Stimulated activated CD4-positive, alpha-beta T cell treated with anti-CD3 and anti-CD28 coated beads, Interleukin-4, amount 100 ng/mL, for 1 hour (primary cell): Measurements from ENCODE around the gene CEP97.
"Not testable (repeated sequence)": the region's sequence is repeated elsewhere in the genome, so short reads cannot be mapped to it uniquely, and the experiment has no call there.

Source experiments
- DNase-seq: peaks from one replicate; pipeline ENCODE4 v3.0.0-alpha.2; 2020

Gene CEP97, protein sequence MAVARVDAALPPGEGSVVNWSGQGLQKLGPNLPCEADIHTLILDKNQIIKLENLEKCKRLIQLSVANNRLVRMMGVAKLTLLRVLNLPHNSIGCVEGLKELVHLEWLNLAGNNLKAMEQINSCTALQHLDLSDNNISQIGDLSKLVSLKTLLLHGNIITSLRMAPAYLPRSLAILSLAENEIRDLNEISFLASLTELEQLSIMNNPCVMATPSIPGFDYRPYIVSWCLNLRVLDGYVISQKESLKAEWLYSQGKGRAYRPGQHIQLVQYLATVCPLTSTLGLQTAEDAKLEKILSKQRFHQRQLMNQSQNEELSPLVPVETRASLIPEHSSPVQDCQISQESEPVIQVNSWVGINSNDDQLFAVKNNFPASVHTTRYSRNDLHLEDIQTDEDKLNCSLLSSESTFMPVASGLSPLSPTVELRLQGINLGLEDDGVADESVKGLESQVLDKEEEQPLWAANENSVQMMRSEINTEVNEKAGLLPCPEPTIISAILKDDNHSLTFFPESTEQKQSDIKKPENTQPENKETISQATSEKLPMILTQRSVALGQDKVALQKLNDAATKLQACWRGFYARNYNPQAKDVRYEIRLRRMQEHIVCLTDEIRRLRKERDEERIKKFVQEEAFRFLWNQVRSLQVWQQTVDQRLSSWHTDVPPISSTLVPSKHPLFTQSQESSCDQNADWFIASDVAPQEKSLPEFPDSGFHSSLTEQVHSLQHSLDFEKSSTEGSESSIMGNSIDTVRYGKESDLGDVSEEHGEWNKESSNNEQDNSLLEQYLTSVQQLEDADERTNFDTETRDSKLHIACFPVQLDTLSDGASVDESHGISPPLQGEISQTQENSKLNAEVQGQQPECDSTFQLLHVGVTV

GRCh38 chr3:101724329-101725193, at the start of gene CEP97:
TSS of gene CEP97 (plus strand) at chr3:101724614. CDS start at chr3:101724677, 63 bp downstream.
- peak; percentile 87 for DNase-seq

DNA sequence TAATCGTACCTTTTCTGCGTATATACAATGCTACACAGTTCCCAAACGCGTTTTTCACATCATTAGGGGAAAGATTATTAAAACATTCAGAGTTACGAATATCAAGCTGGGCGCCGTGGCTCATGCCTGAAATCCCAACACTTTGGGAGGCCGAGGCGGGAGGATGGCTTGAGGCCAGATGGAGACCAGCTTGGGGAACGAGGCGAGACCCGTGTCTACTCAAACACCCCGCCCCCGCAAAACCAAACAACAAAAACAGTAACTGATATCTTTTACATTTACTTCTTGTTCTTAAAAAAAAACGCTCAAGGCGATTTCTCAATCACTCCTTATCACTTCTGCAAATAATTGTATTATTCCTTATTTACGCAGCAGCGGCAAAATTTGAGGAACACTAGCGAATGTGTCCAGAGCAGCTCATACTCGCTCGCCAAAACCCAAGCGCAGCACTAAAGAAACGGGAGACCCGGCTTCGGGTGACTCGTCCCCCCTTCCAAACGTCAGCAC, 48.7 kb upstream of the CEP97 start:
- peak; percentile 27 for DNase-seq

DNA sequence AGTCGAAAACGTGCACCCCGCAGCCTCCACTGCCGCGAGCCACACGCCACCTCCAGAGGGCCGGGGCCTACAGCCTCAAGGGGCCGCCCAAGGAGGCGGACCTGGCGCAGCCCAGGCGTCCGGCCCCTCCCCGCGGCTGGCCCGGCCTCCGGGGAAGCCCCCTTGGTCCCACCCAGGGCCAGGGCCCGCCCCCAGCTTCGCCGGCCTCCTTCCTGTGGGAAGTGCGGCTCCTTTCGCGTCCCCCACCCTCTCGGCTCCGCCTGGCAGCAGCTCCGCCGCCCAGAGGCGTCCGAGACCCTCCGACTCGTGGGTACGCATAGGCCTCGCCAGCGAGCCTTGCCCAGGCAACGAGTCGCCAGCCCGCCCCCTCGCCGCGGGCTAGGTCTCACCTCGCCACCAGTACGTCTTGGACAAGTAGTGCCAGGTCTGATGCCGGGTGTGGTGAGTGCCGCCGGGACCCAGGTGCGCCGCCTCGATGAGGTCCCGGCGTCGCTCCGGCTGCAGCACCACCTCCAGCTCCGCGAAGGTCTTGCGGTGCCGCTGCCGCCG, 48.1 kb upstream of the CEP97 start:
- peak; percentile 96 for DNase-seq

DNA sequence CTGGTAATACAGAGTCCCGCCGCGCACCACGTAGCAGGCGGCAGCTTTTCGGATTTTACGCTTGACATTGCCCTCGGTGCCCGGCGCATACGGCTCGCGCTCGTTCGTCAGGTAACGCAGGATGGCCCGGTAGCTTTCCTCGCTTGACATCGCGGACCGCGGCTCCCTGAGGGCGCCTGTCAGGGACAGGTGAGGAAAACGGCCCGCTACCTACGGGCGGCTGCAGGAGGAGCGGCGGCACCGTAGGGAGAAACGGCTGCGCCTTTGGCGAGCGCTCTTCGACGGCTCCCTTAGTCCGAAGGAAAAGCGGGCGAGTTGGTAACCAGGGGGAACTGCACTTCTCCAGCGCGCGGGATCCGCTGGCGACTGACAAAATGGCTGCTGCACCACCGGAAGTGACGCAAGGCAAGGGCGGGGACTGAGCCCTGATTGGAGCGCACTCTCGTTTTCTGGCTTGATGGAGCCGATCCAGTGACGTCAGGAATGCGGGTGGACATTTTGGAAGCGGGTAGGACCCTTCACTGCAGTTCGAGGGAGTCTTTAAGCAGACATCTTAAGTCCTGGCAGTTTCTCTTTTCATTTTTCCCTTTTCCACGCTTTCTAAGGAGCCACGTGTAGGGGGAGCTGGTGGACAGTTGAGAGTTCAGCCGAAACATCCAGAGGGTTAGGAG, 47.5 kb upstream of the CEP97 start, which contains the start of gene ZBTB11:
TSS of gene ZBTB11 (minus strand) at position 368 of the 671 bp plus-strand sequence. CDS start at position 150, 218 bp downstream.
- peak; percentile 100 for DNase-seq

- no peak for DNase-seq
Observed at GRCh38 chr3:101677436-101678286, 46.8 kb upstream of the CEP97 start.

DNA sequence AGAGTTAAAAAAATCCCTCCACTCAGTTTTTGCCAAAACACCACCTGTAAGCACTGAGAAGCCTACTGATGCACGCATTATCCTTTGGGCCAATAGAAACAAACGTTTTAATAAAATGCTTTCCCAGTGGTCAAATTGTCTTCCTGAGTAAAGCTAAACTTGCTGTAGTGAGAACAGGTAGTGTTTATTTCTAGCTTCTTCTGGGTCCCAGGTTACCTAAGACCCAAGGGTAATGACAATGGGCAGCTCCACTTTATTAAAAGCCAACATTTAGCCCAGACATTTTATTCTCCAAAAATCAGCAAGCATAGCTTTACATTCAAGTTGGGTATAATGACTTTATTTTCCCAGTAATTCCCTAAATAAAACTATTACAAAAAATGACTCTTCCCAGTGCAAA, 45.6 kb upstream of the CEP97 start:
- DNase-seq: not testable (repeated sequence)

DNA sequence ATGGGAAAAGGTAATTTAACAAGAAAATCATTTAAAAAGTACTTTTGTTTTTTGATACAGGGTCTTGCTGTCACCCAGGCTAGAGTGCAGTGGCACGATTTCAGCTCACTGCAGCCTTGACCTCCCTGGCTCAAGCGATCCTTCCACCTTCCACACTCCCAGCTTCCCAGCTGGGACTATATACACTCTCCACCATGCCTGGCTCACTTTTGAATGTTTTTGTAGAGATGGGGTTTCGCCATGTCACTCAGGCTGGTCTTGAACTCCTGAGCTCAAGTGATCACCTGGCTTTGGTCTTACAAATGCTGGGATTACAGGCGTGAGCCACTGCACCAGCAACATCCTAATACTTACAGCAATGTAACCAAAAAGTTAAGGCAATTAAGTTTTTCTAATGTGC, 43.9 kb upstream of the CEP97 start:
- no peak for DNase-seq

DNA sequence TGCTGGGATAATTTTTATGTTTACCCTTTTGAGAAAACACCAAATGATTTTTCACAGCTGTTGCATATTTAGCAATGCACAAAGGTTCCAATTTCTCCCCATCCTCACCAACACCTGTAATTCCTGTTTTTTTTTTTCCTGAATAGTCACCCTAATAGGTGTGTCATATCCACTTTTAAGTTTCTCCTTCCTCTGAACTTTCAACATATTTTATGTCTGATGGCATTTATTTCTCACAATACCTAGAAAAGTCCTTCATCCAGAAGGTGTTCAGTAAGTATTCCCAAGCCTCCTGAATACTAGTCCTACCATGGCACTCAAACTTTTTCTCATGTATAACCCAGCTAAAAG, 39.4 kb upstream of the CEP97 start:
- no peak for DNase-seq

- no peak for DNase-seq
Observed at GRCh38 chr3:101685870-101686307, 38.5 kb upstream of the CEP97 start.

GRCh38 chr3:101687142-101687931, 37.1 kb upstream of the CEP97 start:
- DNase-seq: no peak

- no peak for DNase-seq
Observed at GRCh38 chr3:101689286-101689685, 35.1 kb upstream of the CEP97 start.

DNA sequence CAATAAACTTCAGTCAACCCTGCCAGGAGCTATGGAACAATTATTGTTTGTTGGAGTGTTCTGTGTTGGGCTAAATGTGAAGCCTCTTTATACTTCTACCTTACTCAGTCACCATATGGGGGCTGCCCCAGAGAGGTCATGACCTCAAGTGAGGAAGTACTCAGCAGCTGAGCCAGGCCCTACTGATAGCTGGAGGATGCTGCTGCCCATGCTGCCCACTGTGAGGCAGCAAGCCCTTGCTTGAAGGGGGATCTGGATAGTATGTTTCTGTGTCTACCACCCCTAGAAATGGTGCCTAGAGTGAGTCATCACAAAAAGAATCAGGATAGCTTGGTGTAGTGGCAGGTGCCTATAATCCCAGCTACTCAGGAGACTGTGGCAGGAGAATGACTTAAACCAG, 33.4 kb upstream of the CEP97 start:
- no peak for DNase-seq

DNA sequence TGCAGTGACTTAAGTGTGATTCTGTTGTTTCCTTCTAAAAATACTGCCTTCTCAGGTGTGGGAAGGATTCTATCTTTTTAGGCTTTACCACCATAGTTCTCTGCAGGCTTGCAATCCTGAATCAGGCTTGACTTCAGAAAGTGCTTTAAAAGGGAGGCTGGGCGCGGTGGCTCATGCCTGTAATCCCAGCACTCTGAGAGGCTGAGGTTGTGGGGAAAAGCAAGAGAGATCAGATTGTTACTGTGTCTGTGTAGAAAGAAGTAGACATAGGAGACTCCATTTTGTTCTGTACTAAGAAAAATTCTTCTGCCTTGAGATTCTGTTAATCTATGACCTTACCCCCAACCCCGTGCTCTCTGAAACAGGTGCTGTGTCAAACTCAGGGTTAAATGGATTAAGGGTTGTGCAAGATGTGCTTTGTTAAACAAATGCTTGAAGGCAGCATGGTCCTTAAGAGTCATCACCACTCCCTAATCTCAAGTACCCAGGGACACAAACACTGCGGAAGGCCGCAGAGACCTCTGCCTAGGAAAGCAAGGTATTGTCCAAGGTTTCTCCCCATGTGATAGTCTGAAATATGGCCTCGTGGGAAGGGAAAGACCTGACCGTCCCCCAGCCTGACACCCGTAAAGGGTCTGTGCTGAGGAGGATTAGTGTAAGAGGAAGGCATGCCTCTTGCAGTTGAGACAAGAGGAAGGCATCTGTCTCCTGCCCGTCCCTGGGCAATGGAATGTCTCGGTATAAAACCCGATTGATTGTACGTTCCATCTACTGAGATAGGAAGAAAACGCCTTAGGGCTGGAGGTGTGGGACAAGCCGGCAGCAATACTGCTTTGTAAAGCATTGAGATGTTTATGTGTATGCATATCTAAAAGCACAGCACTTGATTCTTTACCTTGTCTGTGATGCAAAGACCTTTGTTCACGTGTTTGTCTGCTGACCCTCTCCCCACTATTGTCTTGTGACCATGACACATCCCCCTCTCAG, 32.4 kb upstream of the CEP97 start:
- not testable (repeated sequence) for DNase-seq

- not testable (repeated sequence) for DNase-seq
Observed at GRCh38 chr3:101693540-101693939, 30.9 kb upstream of the CEP97 start.

GRCh38 chr3:101694836-101695235, 29.6 kb upstream of the CEP97 start:
- not testable (repeated sequence) for DNase-seq

DNA sequence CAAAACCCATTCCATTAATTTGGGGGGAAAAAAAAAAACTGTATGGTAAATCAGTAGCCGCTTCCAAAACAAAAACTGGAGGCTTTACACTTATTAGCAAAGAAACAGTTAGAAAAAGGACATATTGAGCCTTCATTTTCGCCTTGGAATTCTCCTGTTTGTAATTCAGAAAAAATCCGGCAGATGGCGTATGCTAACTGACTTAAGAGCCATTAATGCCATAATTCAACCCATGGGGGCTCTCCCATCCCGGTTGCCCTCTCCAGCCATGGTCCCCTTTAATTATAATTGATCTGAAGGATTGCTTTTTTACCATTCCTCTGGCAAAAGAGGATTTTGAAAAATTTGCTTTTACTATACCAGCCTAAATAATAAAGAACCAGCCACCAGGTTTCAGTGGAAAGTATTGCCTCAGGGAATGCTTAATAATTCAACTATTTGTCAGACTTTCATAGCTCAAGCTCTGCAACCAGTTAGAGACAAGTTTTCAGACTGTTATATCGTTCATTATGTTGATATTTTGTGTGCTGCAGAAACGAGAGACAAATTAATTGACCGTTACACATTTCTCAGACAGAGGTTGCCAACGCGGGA, 28.5 kb upstream of the CEP97 start:
- no peak for DNase-seq

DNA sequence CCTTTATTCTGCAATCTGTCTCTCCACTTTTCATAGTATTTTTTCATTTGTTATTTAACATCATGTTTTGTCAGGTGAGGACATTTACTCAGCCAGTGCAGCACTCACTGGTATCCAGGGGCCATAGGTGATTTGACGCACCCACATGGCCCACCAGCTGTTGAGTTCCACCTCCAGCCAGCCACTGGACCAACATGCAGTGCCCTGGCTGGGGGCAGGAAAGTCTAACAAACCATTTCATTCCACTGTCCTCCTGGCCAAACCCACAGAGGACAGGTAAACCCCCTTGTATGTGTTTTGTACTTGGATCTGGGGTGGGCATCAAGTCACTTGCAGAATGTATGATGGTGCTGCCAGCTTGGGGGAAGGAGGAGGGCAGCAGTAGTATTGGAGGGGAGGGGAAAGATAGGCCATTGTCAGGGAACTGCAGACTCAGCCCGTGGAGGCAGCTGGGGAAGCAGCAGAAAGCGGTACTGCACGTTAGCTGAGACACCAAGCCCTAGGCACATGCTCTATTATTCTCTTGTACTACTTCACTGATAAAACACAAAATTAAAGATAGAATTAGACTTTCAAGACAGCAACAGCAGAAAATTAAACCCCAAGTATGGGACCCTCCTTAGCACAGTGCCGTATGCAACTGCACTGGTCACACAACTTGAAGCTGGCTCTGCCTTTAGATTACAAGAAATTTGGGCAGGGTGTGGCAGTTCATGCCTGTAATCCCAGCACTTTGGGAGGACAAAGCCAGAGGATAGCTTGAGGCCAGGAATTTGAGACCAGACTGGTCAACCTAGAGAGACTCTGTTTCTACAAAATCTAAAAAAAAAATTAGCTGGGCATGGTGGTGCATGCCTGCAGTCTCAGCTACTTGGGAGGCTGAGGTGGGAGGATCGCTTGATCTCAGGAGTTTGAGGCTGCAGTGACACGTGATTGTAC, 22.4 kb upstream of the CEP97 start:
- DNase-seq: no peak
